GM18907 (cell line): ENCODE measurements around the gene BRI3.

Experiments used
- ATAC-seq: cut with Tn5 transposase; IDR thresholded peaks from one replicate; pipeline ENCODE4 v1.9.1; 2021; ENCODE audit warnings: mild to moderate bottlenecking, moderate library complexity; ENCODE audit not compliant: unreplicated experiment

Gene BRI3

GRCh38 chr7:98280791-98281756 lies at the start of gene BRI3:
BRI3 (plus strand) TSS chr7:98281686; CDS start chr7:98281796, 110 bp downstream.
- ATAC-seq = peak; percentile 86

- ATAC-seq = no peak
These were observed 49.3 kb upstream of the BRI3 start for GRCh38 chr7:98232263-98232585.

GRCh38 chr7:98232799-98233198 lies 48.7 kb upstream of the BRI3 start:
- no peak for ATAC-seq

- no peak for ATAC-seq
These were observed 48.0 kb upstream of the BRI3 start for GRCh38 chr7:98233219-98234070.

GRCh38 chr7:98234429-98235147 lies 46.9 kb upstream of the BRI3 start:
- no peak for ATAC-seq

- no peak for ATAC-seq
These were observed 45.6 kb upstream of the BRI3 start for GRCh38 chr7:98235901-98236300.

- ATAC-seq = no peak
These were observed 44.9 kb upstream of the BRI3 start for GRCh38 chr7:98236355-98237185.

- ATAC-seq = no peak
These were observed 43.4 kb upstream of the BRI3 start for GRCh38 chr7:98238076-98238475.

GRCh38 chr7:98238976-98239375 lies 42.5 kb upstream of the BRI3 start:
- ATAC-seq = no peak

- ATAC-seq = no peak
These were observed 40.4 kb upstream of the BRI3 start for GRCh38 chr7:98240961-98241673.

- no peak for ATAC-seq
These were observed 39.7 kb upstream of the BRI3 start for GRCh38 chr7:98241674-98242241.

GRCh38 chr7:98242342-98242741 lies 39.1 kb upstream of the BRI3 start:
- no peak for ATAC-seq

GRCh38 chr7:98242934-98243333 lies 38.6 kb upstream of the BRI3 start:
- ATAC-seq = no peak

GRCh38 chr7:98244871-98245270 lies 36.6 kb upstream of the BRI3 start:
- no peak for ATAC-seq

GRCh38 chr7:98248156-98248555 lies 33.3 kb upstream of the BRI3 start:
- no peak for ATAC-seq

GRCh38 chr7:98249106-98249505 lies 32.4 kb upstream of the BRI3 start:
- no peak for ATAC-seq

- no peak for ATAC-seq
These were observed 30.7 kb upstream of the BRI3 start for GRCh38 chr7:98250789-98251188.

- ATAC-seq = peak; percentile 31
These were observed 30.3 kb upstream of the BRI3 start for GRCh38 chr7:98251231-98251600.
